Measurements from ENCODE around the gene JCAD. TPM values are rescaled to one million over a fixed set of nuclear protein-coding genes. Genes with fewer than 3 reads are reported as not detected.
"Not testable (repeated sequence)": the region's sequence is repeated elsewhere in the genome, so short reads cannot be mapped to it uniquely, and the experiment has no call there.

Gene JCAD
- total and polyA plus RNA-seq, 2 experiments from 2014 or later: 0.78 to 2.1 TPM

- TF ChIP-seq, protein P1, sequence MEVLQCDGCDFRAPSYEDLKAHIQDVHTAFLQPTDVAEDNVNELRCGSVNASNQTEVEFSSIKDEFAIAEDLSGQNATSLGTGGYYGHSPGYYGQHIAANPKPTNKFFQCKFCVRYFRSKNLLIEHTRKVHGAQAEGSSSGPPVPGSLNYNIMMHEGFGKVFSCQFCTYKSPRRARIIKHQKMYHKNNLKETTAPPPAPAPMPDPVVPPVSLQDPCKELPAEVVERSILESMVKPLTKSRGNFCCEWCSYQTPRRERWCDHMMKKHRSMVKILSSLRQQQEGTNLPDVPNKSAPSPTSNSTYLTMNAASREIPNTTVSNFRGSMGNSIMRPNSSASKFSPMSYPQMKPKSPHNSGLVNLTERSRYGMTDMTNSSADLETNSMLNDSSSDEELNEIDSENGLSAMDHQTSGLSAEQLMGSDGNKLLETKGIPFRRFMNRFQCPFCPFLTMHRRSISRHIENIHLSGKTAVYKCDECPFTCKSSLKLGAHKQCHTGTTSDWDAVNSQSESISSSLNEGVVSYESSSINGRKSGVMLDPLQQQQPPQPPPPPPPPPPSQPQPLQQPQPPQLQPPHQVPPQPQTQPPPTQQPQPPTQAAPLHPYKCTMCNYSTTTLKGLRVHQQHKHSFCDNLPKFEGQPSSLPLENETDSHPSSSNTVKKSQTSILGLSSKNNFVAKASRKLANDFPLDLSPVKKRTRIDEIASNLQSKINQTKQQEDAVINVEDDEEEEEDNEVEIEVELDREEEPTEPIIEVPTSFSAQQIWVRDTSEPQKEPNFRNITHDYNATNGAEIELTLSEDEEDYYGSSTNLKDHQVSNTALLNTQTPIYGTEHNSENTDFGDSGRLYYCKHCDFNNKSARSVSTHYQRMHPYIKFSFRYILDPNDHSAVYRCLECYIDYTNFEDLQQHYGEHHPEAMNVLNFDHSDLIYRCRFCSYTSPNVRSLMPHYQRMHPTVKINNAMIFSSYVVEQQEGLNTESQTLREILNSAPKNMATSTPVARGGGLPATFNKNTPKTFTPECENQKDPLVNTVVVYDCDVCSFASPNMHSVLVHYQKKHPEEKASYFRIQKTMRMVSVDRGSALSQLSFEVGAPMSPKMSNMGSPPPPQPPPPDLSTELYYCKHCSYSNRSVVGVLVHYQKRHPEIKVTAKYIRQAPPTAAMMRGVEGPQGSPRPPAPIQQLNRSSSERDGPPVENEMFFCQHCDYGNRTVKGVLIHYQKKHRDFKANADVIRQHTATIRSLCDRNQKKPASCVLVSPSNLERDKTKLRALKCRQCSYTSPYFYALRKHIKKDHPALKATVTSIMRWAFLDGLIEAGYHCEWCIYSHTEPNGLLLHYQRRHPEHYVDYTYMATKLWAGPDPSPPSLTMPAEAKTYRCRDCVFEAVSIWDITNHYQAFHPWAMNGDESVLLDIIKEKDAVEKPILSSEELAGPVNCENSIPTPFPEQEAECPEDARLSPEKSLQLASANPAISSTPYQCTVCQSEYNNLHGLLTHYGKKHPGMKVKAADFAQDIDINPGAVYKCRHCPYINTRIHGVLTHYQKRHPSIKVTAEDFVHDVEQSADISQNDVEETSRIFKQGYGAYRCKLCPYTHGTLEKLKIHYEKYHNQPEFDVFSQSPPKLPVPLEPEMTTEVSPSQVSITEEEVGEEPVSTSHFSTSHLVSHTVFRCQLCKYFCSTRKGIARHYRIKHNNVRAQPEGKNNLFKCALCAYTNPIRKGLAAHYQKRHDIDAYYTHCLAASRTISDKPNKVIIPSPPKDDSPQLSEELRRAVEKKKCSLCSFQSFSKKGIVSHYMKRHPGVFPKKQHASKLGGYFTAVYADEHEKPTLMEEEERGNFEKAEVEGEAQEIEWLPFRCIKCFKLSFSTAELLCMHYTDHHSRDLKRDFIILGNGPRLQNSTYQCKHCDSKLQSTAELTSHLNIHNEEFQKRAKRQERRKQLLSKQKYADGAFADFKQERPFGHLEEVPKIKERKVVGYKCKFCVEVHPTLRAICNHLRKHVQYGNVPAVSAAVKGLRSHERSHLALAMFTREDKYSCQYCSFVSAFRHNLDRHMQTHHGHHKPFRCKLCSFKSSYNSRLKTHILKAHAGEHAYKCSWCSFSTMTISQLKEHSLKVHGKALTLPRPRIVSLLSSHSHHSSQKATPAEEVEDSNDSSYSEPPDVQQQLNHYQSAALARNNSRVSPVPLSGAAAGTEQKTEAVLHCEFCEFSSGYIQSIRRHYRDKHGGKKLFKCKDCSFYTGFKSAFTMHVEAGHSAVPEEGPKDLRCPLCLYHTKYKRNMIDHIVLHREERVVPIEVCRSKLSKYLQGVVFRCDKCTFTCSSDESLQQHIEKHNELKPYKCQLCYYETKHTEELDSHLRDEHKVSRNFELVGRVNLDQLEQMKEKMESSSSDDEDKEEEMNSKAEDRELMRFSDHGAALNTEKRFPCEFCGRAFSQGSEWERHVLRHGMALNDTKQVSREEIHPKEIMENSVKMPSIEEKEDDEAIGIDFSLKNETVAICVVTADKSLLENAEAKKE (CRISPR knock-in tag; IDR thresholded peaks at IDR 0.05): no peak
- TF ChIP-seq, protein P2, sequence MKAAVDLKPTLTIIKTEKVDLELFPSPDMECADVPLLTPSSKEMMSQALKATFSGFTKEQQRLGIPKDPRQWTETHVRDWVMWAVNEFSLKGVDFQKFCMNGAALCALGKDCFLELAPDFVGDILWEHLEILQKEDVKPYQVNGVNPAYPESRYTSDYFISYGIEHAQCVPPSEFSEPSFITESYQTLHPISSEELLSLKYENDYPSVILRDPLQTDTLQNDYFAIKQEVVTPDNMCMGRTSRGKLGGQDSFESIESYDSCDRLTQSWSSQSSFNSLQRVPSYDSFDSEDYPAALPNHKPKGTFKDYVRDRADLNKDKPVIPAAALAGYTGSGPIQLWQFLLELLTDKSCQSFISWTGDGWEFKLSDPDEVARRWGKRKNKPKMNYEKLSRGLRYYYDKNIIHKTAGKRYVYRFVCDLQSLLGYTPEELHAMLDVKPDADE (IDR thresholded peaks at IDR 0.05): no peak
- no peak for TF ChIP-seq CREB1 (CRISPR knock-in tag; IDR thresholded peaks at IDR 0.05; ENCODE audit: low read depth)
- TF ChIP-seq JUNB (IDR thresholded peaks at IDR 0.05; ENCODE audit: unreplicated experiment): no peak
- no peak for TF ChIP-seq CTCF (conservative IDR thresholded peaks at IDR 0.05; ENCODE audit: low read depth in 2 of 2)
- no peak for TF ChIP-seq EZH2phosphoT487 (IDR thresholded peaks at IDR 0.05; ENCODE audit: unreplicated experiment)
- no peak for TF ChIP-seq ZNF331 (CRISPR knock-in tag; IDR thresholded peaks at IDR 0.05; ENCODE audit: low read depth)
Measured at GRCh38 chr10:30026080-30026479, 33.3 kb downstream of the JCAD start (continued).

DNA sequence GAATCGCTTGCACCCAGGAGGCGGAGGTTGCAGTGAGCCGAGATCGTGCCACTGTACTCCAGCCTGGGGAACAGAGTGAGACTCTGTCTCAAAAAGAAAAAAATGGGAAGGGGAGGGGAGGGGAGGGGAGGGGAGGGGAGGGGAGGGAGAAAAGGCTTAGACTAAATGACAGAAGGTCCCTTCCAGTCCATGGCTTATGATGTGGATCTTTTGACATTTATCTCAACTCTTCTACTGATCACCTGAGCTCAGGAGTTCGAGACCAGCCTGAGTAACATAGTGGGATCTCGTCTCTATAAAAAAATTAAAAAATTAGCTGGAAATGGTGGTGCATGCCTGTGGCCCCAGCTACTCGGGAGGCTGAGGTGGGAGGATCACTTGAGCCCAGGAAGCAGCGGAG lies 34.0 kb downstream of the JCAD start:
- H3K4me1 ChIP-seq (ENCODE audit: insufficient read depth); H3K9me3 Mint-ChIP-seq; H3K36me3 ChIP-seq (ENCODE audit: insufficient read depth); H3F3A ChIP-seq (replicated peaks; ENCODE audit: low read depth); H4K20me1 ChIP-seq (replicated peaks; ENCODE audit: insufficient read depth); H2AFZ ChIP-seq; H3K79me2 ChIP-seq (replicated peaks; ENCODE audit: insufficient read depth); H3K4me2 ChIP-seq; DNase-seq (ENCODE audit: low spot score); H3K27ac Mint-ChIP-seq; H3K4me1 Mint-ChIP-seq; H3K27ac ChIP-seq (ENCODE audit: low read depth); H3K27me3 Mint-ChIP-seq (ENCODE audit: insufficient read depth, low read depth, poor library complexity); H3K4me3 ChIP-seq; ATAC-seq; H3K4me3 Mint-ChIP-seq; H3K27me3 ChIP-seq (ENCODE audit: insufficient read depth); H3K36me3 Mint-ChIP-seq (ENCODE audit: low read depth); H3K9me2 ChIP-seq (ENCODE audit: insufficient read depth): not testable (repeated sequence)

All from GM23338 (cell line).